Spinal cord (tissue), 10 donors: Measurements from ENCODE around the gene PROCR. TPM values are rescaled to one million over a fixed set of nuclear protein-coding genes. Genes with fewer than 3 reads are reported as not detected.
"Not testable (repeated sequence)": the region's sequence is repeated elsewhere in the genome, so short reads cannot be mapped to it uniquely, and the experiment has no call there.

ENCODE experiments used
- DNase-seq, 6 donors: peaks; one replicate each; pipeline versions ENCODE4 v3.0.0 to v3.0.0-alpha.2; 2013 to 2015; ENCODE audit warnings: low spot score in 6 of 6, low read depth in 4 of 6
- H3K27ac ChIP-seq: one replicate; pipeline ENCODE4 v1.5.1; 2013; ENCODE audit warnings: low read depth, low read length, control low read depth
- H3K27me3 ChIP-seq: one replicate; pipeline ENCODE4 v1.6.1; 2013; ENCODE audit warnings: low read length; ENCODE audit not compliant: control insufficient read depth, insufficient read depth
- H3K36me3 ChIP-seq: one replicate; pipeline ENCODE4 v1.6.1; 2013; ENCODE audit warnings: low read length; ENCODE audit not compliant: control insufficient read depth, insufficient read depth
- H3K4me1 ChIP-seq: one replicate; pipeline ENCODE4 v1.6.1; 2013; ENCODE audit warnings: low read length; ENCODE audit not compliant: control insufficient read depth, insufficient read depth
- H3K4me3 ChIP-seq: one replicate; pipeline ENCODE4 v1.5.1; 2013; ENCODE audit warnings: low read depth, low read length, control low read depth
- H3K9me3 ChIP-seq: one replicate; pipeline ENCODE4 v1.6.1; 2013; ENCODE audit warnings: low read length; ENCODE audit not compliant: control insufficient read depth, insufficient read depth
- WGBS: methylation state at CpG from one replicate; pipeline ENCODE4 v1.1.5; 2013; ENCODE audit warnings: missing lambda C conversion rate; ENCODE audit not compliant: insufficient coverage; 5-methylcytosine and 5-hydroxymethylcytosine counted together
- polyA plus RNA-seq, 2 donors: library from polyadenylated mRNA; unstranded; fragments of 120-200 nt; gene quantifications; one replicate each; pipeline ENCODE4 v1.2.1, GENCODE V29; 2013; ENCODE audit not compliant: insufficient read length in 2 of 2
- total RNA-seq, 2 donors: library from RNA; depleted of rRNA in 1 of 2; stranded (reverse); fragments of 120-200 nt in 1 of 2; fragments of >200 nt in 1 of 2; gene quantifications; one replicate each; pipeline versions ENCODE4 v1.2.3 to v1.2.4, GENCODE V29; 2013 to 2014
- donor health status: healthy.

Gene PROCR
- total and polyA plus RNA-seq, 4 donors = 16.3 to 50.3 (median 17.7) TPM

- WGBS = 92% methylated on average over 2 of the region's 6 CpGs
- Histone ChIP-seq H3K36me3 (no peaks in the 10 kb centered on the region), H3K27ac (no peak overlapping the region), H3K9me3 (no peaks in the 10 kb centered on the region), H3K27me3 (no peaks in the 10 kb centered on the region), H3K4me1 (no peaks in the 10 kb centered on the region), H3K4me3 (no peak overlapping the region)
- no peak for DNase-seq
Observed at GRCh38 chr20:35156978-35157377, 14.9 kb upstream of the PROCR start.

GRCh38 chr20:35160341-35160740 is 11.5 kb upstream of the PROCR start:
- H3K4me1 ChIP-seq, H3K4me3 ChIP-seq, H3K36me3 ChIP-seq, DNase-seq, H3K9me3 ChIP-seq, H3K27me3 ChIP-seq, H3K27ac ChIP-seq: not testable (repeated sequence)
- whole genome bisulfite sequencing = 94% methylated on average over 5 of the region's 5 CpGs

DNA sequence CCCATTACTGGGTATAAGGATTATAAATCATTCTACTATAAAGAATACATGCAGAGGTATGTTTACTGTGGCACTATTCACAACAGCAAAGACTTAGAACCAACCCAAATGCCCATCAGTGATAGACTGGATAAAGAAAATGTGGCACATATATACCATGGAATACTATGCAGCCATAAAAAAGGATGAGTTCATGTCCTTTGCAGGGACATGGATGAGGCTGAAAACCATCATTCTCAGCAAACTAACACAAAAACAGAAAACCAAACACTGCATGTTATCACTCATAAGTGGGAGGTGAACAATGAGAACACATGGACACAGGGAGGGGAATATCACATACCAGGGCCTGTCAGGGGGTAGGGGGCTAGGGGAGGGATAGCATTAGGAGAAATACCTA is 7.3 kb upstream of the PROCR start:
- not testable (repeated sequence) for DNase-seq, H3K27ac ChIP-seq, H3K27me3 ChIP-seq

DNA sequence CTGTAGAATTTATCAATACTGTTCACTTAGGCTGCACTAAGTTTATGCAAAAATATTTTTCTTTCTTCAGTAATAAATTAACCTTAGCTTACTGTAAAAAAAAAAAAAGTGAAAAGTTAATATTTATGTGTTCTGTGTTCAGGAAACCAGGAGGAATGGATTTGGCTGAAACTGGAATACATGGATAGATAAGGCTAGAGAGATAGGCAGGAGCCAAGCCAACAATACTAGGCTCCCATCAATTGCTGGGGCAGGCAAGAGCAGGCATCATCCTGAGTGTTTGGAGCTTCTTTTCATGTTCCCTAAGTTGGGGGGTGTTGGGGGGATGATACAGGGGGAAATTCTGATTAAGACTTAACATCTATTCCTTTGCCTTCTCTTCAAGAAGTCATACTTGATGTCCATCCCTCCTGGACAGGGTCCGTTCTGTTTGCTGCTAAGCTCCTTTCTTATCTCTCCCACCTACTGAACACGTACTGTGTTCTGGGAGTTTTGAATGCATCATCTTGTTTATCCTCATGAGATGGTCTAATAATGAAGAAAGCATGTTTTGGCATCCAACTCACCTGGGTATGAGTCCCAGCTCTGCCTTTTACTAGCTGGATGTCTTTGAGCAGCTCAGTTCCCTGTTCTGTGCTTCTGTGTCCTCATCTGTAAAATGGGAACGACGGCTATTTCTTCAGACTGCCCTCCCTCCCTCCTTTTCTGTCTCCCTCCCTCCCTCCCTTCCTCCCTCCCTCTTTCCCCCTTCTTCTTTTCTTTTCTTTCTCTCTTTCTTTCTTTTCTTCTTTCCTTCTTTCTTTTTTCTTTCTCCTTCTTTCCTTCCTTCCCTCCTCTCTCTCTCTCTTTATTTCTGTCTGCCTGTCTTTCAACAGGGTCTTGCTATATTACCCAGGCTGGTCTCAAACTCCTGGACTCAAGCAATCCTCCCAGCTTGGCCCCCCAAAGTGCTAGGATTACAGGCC is 6.4 kb upstream of the PROCR start:
- Histone ChIP-seq H3K4me3 (no peak overlapping the region), H3K9me3 (no peaks in the 10 kb centered on the region), H3K27me3 (no peaks in the 10 kb centered on the region), H3K27ac (no peak overlapping the region), H3K36me3 (no peaks in the 10 kb centered on the region), H3K4me1 (peaks cover 9% of the 10 kb centered on the region)
- no peak for DNase-seq
- WGBS = 43% methylated on average over 2 of the region's 4 CpGs

More for the DNA sequence above, 7.3 kb upstream of the PROCR start:
- H3K4me1 ChIP-seq, H3K4me3 ChIP-seq, H3K36me3 ChIP-seq, H3K9me3 ChIP-seq: not testable (repeated sequence)

- H3K27ac ChIP-seq = no peak overlapping the region
- peaks cover 9% of the 10 kb centered on the region for H3K4me1 ChIP-seq
- DNase-seq = peak in 2 of 6 donors; percentile 26 to 55
- WGBS = 8% methylated on average over 4 of the region's 5 CpGs
- no peaks in the 10 kb centered on the region for H3K36me3 ChIP-seq
- no peak overlapping the region for H3K4me3 ChIP-seq
- no peaks in the 10 kb centered on the region for H3K27me3 ChIP-seq
- no peaks in the 10 kb centered on the region for H3K9me3 ChIP-seq
Observed at GRCh38 chr20:35166242-35166830, 5.5 kb upstream of the PROCR start.

DNA sequence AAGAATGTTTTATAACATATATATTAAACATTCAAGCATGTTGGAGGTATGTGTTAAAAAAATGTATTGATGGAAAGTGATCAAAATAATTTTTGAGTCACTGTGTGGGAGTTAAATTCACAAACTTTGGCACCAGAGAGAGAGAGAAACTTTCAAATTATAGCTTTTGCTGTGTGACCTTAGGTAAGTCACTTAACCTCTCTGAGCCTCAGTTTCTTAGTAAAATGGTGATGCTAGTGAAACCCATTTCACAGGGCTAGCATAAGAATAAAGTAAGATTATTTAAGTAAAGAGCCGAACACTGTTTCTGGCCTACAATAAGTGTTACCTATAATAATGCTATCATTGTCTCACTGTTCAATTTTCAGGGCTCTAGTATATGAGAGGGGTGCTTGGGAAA is 4.1 kb upstream of the PROCR start:
- Histone ChIP-seq H3K27ac (no peak overlapping the region), H3K36me3 (no peaks in the 10 kb centered on the region), H3K4me3 (no peak overlapping the region), H3K27me3 (peaks cover 3% of the 10 kb centered on the region), H3K9me3 (no peaks in the 10 kb centered on the region), H3K4me1 (peaks cover 17% of the 10 kb centered on the region)
- no peak for DNase-seq
- WGBS = no CpG with 5 or more reads among the region's 1 CpG

DNA sequence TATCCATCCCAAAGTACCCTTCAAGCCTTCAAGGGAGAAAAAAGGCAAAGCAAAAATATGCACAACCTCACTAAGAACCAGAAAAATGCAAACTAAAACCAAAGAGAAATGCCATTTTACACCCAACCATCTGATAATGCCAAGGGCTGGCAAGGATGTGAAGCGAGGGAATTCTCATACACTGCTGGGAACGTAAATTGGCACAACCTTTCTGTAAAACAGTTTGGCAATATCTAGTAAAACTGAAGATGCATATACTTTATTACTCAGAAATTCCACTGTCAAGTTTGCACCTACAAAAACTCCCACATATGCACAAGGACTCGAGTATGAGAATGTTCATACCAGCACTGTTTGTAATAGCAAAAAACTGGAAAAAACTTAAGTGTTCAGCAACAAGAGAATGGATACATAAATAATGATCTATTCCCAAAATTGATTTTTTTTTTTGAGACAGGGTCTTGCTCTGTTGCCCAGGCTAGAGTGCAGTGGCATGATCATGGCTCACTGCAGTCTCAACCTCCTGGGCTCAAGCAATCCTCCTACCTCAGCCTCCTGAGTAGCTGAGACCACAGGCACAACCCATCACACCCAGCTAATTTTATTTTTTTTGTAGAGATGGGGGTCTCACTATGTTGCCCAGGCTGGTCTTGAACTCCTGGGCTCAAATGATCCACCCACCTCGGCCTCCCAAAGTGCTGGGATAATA is 3.0 kb upstream of the PROCR start:
- H3K27ac ChIP-seq, H3K9me3 ChIP-seq, H3K27me3 ChIP-seq, H3K4me3 ChIP-seq, H3K36me3 ChIP-seq: not testable (repeated sequence)
- DNase-seq = peak in 1 of 6 donors; percentile 49
- no CpG with 5 or more reads among the region's 4 CpGs for WGBS
- H3K4me1 ChIP-seq = peaks cover 17% of the 10 kb centered on the region

- no peak overlapping the region for H3K27ac ChIP-seq
- DNase-seq = no peak
- H3K4me3 ChIP-seq = peak overlapping the region; percentile 38
- peaks cover 3% of the 10 kb centered on the region for H3K27me3 ChIP-seq
- peaks cover 19% of the 10 kb centered on the region for H3K4me1 ChIP-seq
- no peaks in the 10 kb centered on the region for H3K9me3 ChIP-seq
- H3K36me3 ChIP-seq = peaks cover 4% of the 10 kb centered on the region
- no CpG with 5 or more reads among the region's 1 CpG for WGBS
Observed at GRCh38 chr20:35171438-35171752, 477 bp upstream of the PROCR start.

- DNase-seq = no peak
- Histone ChIP-seq H3K9me3 (no peaks in the 10 kb centered on the region), H3K27ac (peak overlapping the region; percentile 52), H3K36me3 (peaks cover 4% of the 10 kb centered on the region), H3K4me1 (peaks cover 15% of the 10 kb centered on the region), H3K27me3 (peaks cover 3% of the 10 kb centered on the region), H3K4me3 (peak overlapping the region; percentile 38)
- 79% methylated on average over 1 of the region's 3 CpGs for WGBS
Observed at GRCh38 chr20:35172434-35172806, 548 bp downstream of the PROCR start.
